Activated naive CD4-positive, alpha-beta T cell treated with anti-CD3 and anti-CD28 coated beads, Interleukin-2, amount 50 U/mL, for 16 hours (primary cell): ENCODE measurements around the gene PSMG2.

ENCODE experiments used
- DNase-seq: peaks from one replicate; pipeline ENCODE4 v3.0.0-alpha.2; 2020

Gene PSMG2

DNA sequence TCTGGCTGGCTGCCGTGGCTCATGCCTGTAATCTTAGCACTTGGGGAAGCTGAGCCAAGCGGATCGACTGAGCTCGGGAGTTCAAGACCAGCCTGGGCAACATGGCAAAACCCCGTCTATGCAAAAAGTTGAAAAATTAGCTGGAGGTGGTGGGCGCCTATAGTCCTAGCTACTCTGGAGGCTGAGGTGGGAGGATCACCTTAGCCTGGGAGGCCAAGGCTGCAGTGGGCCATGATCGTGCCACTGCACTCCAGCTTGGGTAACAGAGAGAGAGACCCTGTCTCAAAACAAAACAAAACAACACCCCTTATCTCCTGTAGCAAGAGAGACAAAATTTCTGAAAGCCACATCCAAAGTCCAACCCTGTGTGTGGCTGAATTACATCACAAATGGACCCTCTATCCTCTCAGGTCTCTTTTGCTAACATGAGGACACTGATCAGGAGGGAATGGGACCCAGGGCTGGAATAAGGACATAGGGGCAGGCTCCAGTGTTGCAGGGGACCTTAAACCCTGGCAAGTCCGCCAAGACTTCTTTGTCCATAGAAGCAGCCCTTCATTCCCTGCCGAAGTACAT is 64.8 kb downstream of the PSMG2 start:
- no peak for DNase-seq

DNA sequence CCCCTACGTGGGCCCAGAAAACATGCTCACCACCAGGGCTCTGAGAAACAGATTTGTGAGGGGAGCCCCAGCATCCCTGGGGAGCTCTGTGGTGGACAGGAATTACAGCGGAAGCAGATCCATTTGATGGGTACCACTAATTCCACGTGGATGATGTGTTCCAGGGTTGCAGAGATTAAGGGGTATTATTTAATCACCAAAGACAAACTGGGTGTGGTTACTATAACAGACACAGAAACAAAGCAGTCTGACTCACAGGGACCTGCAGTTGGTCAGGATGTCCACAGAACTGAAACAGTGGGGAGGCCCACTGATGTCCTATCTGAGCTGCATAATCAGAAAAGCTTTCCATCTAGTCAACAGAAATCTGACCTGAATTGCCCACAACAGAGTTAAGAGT is 65.8 kb downstream of the PSMG2 start:
- no peak for DNase-seq

GRCh38 chr18:12769136-12769535 is 66.3 kb downstream of the PSMG2 start:
- DNase-seq = no peak

DNA sequence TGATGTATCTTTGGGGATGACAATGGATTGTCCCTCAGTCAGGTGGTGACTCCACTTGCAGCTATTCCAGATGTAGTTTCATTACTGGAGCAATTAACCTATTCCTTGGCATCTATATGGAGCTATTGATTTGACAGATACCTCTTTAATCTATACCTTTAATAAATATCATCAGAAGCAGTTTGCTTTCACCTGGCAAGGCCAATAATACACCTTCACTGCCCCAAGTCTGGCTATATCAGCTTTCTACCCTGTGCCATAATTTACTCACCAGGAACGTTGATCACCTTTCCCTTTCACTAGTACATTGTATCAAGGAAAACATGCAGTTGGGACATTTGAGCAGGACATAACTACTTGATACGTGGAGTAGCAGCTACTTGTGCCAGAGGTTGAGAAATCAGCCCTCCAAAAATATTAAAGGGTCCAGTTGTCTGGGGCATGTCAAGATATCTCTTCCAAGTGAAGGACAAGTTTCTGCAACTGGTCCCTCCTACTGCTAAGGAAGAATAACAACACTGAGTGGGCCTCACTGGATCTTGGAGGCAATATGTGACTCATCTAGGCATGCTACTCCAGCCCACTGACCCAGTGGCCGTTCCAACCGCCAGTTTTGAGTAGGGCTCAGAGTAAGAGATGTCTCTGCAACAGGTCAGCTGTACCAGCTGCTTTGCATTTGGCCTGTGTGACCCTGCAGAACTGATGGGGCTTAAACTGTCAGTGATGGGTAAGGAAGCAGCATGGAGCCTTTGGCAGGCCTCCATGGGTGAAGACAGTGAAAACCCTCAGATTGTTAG is 67.0 kb downstream of the PSMG2 start:
- DNase-seq = no peak

DNA sequence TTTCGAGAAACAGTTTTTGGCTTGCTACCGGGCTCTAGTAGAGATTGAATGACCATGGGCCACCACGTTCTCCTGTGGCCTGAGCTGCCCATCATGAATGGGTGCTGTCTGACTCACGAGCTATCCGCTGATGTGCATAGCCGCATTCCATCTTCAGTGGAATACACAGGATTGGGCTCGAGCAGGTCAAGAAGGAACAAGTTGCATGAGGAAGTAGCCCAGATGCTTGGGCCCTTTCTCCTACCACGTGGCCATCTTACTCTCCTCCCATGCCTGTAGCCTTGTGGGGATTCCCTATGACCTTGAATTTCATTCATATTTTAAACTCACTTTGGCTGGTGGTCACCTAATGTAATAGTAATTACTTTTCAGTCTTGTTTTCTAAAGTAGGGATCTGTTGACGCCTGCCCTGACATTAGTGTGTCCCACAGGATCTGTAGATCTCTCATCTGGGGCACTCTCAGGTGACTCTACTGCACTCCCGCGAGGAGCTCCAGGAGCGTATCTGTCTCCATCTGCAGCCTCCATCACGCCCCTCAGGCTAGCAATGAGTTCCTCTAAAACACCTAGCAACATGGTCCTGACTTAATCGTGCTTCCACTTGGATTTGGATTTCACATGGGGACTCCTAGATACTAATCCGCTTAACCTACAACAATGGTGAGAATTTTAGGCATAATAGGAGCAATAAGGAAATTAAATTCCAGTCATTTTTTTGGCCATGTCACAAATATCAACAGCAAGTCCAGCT is 67.8 kb downstream of the PSMG2 start:
- no peak for DNase-seq

DNA sequence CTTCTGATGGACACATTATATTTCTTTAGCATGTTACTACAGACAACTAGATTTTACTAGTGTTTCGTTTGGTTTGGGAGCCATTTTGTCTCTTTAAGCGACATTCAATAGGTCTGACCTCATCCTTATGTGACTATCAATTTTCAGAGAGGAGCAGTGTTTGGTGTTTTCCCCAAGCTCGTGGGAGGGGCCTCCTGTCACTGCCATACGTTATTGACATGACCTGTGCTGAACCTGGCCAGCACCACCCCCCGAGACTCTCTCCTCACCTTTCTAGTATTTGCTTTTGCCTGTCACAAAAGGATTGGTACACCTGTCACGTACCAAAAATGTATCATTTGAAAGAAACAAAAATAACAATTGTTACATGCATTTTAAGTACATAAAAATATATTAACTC is 69.3 kb downstream of the PSMG2 start:
- DNase-seq = no peak

DNA sequence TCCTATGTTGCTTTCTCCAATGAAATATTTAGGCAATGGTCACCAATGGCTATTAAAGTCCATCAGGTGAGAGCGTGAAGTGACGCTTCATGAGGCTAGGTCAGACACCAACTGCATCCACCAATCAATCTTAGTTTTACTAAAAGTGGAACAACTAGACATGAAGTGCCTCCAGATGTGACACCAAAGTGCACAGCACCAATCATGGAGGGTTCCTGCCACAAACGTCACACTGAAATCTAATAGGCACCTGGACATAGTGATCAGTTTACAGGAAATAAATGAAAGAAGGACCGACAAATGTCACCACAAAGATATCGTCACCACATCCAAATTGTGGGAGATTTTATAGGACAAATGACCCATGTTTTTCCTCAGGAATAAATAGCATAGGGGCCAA is 70.5 kb downstream of the PSMG2 start:
- DNase-seq = no peak

GRCh38 chr18:12774982-12775381 is 72.1 kb downstream of the PSMG2 start:
- DNase-seq = peak; percentile 19
